Measurements from ENCODE around the gene PRR33. TPM values are rescaled to one million over a fixed set of nuclear protein-coding genes. Genes with fewer than 3 reads are reported as not detected.

Gene PRR33
- total and polyA plus RNA-seq, 10 of the 15 experiments (the other 5 are each of a cell fraction or from before 2014, with no cell fraction given), result 0.02 to 1.0 (median 0.38) TPM; not detected in 6

- H3K27me3 ChIP-seq (replicated peaks in 1 of 2; ENCODE audit: control insufficient read depth in 2 of 2, insufficient read depth in 2 of 2, low read length in 1 of 2), result no peaks in the 10 kb centered on the region; a peak in 1 of 4 replicates
- no peak overlapping the region for H3K9ac ChIP-seq (ENCODE audit: control insufficient read depth, insufficient read depth, low read length)
- BruUV-seq (replicated peaks), result no TSS peak
- no peak overlapping the region for H3K4me2 ChIP-seq (ENCODE audit: control insufficient read depth, insufficient read depth)
- H3K9me3 ChIP-seq (replicated peaks; ENCODE audit: control insufficient read depth, insufficient read depth, low read length), result no peaks in the 10 kb centered on the region
- ChIA-PET SMC1A (ENCODE audit: uncharacterized antibody, unreplicated experiment) (no interaction called here), POLR2A (no interaction called here), RAD21 (ENCODE audit: unreplicated experiment) (no interaction called here), CTCF (no interaction called here)
- TF ChIP-seq SMAD5 (IDR thresholded peaks at IDR 0.05; ENCODE audit: low read depth), result no peak
- TF ChIP-seq NR2C1 (IDR thresholded peaks at IDR 0.05), result no peak
- 0 out of 2 replicates have a peak, but pooled peaks have one; percentile 68 for TF ChIP-seq YBX1 (IDR thresholded peaks at IDR 0.05)
- TF ChIP-seq PRDM15 (CRISPR knock-in tag; IDR thresholded peaks at IDR 0.05), result no peak
- no peak for TF ChIP-seq NFYB (IDR thresholded peaks at IDR 0.05; ENCODE audit: insufficient read depth, low read depth, low read length)
- TF ChIP-seq SP1 (IDR thresholded peaks at IDR 0.05; ENCODE audit: low read depth, low read length), result no peak
- TF ChIP-seq HDGF (IDR thresholded peaks at IDR 0.05), result peak; percentile 62
- no peak for TF ChIP-seq IRF4 (IDR thresholded peaks at IDR 0.05; ENCODE audit: low read depth, low read length)
- TF ChIP-seq, protein P1, sequence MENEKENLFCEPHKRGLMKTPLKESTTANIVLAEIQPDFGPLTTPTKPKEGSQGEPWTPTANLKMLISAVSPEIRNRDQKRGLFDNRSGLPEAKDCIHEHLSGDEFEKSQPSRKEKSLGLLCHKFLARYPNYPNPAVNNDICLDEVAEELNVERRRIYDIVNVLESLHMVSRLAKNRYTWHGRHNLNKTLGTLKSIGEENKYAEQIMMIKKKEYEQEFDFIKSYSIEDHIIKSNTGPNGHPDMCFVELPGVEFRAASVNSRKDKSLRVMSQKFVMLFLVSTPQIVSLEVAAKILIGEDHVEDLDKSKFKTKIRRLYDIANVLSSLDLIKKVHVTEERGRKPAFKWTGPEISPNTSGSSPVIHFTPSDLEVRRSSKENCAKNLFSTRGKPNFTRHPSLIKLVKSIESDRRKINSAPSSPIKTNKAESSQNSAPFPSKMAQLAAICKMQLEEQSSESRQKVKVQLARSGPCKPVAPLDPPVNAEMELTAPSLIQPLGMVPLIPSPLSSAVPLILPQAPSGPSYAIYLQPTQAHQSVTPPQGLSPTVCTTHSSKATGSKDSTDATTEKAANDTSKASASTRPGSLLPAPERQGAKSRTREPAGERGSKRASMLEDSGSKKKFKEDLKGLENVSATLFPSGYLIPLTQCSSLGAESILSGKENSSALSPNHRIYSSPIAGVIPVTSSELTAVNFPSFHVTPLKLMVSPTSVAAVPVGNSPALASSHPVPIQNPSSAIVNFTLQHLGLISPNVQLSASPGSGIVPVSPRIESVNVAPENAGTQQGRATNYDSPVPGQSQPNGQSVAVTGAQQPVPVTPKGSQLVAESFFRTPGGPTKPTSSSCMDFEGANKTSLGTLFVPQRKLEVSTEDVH (IDR thresholded peaks at IDR 0.05; ENCODE audit: low read depth, partially characterized antibody), result no peak
- TF ChIP-seq BMI1 (IDR thresholded peaks at IDR 0.05; ENCODE audit: borderline replicate concordance), result no peak
- no peak for TF ChIP-seq KLF5 (IDR thresholded peaks at IDR 0.05; ENCODE audit: partially characterized antibody)
- TF ChIP-seq ATF7 (IDR thresholded peaks at IDR 0.05; ENCODE audit: low read depth), result no peak
- H3K27ac ChIP-seq (ENCODE audit: control insufficient read depth, insufficient read depth), result no peak overlapping the region
- intact Hi-C loops (cut with micrococcal nuclease; ENCODE audit: unreplicated experiment) (no loop called here), in situ Hi-C loops (cut with MboI) (no loop called here)
- DNase-seq (ENCODE audit: low read depth, low spot score) (no peak), ATAC-seq (no peak), FAIRE-seq (peak; percentile 87)
- no peaks in the 10 kb centered on the region for H3K36me3 ChIP-seq (ENCODE audit: control insufficient read depth in 2 of 2, insufficient read depth in 2 of 2, low read length in 1 of 2)
- H3K4me3 ChIP-seq, result no peak overlapping the region
- no peaks in the 10 kb centered on the region for H3K79me2 ChIP-seq (ENCODE audit: control insufficient read depth, insufficient read depth, low read length)
- peaks cover 34% of the 10 kb centered on the region for H3K4me1 ChIP-seq (ENCODE audit: control insufficient read depth, insufficient read depth, low read length)
- WGBS (ENCODE audit: insufficient coverage, insufficient replicate concordance, low lambda C conversion rate, missing lambda C conversion rate), result 55% methylated on average over 1 of the region's 1 CpG
- no peaks in the 10 kb centered on the region for H4K20me1 ChIP-seq (ENCODE audit: control insufficient read depth, insufficient read depth)
- no peak overlapping the region for H2AFZ ChIP-seq (ENCODE audit: control insufficient read depth, low read depth, low read length)
Measured at GRCh38 chr11:1845095-1845429, 46.6 kb downstream of the PRR33 start.
